PC-3 (cell line): ENCODE data around the gene TUBGCP6.

Experiments
- CTCF ChIP-seq: fragments of 300-600 bp; sonication (generic); conservative IDR thresholded peaks from 2 replicates; pipeline ENCODE4 v1.5.1; 2017; ENCODE audit warnings: antibody characterized with exemption, low read depth, mild to moderate bottlenecking, low read length
- EZH2 ChIP-seq: fragments of 300-600 bp; sonication (generic); IDR thresholded peaks from one replicate; pipeline ENCODE4 v1.6.1; 2017; ENCODE audit warnings: antibody characterized with exemption, mild to moderate bottlenecking, low read length; ENCODE audit not compliant: unreplicated experiment
- EZH2phosphoT487 ChIP-seq: fragments of 300-600 bp; sonication (generic); IDR thresholded peaks from 2 replicates; pipeline ENCODE4 v1.6.1; 2018; ENCODE audit warnings: mild to moderate bottlenecking, antibody characterized with exemption, low read length, borderline replicate concordance

GRCh38 chr22:50227579-50228215 is 17.1 kb downstream of the TUBGCP6 start:
- TF ChIP-seq CTCF (no peak), EZH2phosphoT487 (no peak), EZH2 (no peak)
